Suprapubic skin (tissue), 4 donors: ENCODE data around the gene RNLS.

Experiments used
- EP300 ChIP-seq: sonication (generic); formaldehyde crosslinking; IDR thresholded peaks from one replicate; pipeline ENCODE4 v1.6.1; 2017; ENCODE audit warnings: antibody characterized with exemption
- POLR2A ChIP-seq, 2 donors: fragments of 450-650 bp; IDR thresholded peaks; one replicate each; pipeline ENCODE4 v1.6.1; 2017; ENCODE audit warnings: antibody characterized with exemption in 2 of 2, mild to moderate bottlenecking in 2 of 2, moderate library complexity in 2 of 2
- POLR2AphosphoS5 ChIP-seq, 3 donors: sonication (generic); formaldehyde crosslinking; IDR thresholded peaks; one replicate each; pipeline ENCODE4 v1.6.1; 2017; ENCODE audit warnings: antibody characterized with exemption in 3 of 3
- TF ChIP-seq, protein P1 (sequence below), 2 donors: fragments of 200-600 bp in 1 of 2; fragments of 450-650 bp in 1 of 2; sonication (generic) in 1 of 2; IDR thresholded peaks; one replicate each; pipeline ENCODE4 v1.5.1; 2016 to 2019; ENCODE audit warnings: antibody characterized with exemption in 2 of 2, mild to moderate bottlenecking in 1 of 2, moderate library complexity in 1 of 2

- TF ChIP-seq, protein P1, sequence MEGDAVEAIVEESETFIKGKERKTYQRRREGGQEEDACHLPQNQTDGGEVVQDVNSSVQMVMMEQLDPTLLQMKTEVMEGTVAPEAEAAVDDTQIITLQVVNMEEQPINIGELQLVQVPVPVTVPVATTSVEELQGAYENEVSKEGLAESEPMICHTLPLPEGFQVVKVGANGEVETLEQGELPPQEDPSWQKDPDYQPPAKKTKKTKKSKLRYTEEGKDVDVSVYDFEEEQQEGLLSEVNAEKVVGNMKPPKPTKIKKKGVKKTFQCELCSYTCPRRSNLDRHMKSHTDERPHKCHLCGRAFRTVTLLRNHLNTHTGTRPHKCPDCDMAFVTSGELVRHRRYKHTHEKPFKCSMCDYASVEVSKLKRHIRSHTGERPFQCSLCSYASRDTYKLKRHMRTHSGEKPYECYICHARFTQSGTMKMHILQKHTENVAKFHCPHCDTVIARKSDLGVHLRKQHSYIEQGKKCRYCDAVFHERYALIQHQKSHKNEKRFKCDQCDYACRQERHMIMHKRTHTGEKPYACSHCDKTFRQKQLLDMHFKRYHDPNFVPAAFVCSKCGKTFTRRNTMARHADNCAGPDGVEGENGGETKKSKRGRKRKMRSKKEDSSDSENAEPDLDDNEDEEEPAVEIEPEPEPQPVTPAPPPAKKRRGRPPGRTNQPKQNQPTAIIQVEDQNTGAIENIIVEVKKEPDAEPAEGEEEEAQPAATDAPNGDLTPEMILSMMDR (IDR thresholded peaks at IDR 0.05), result no peak
- no peak for TF ChIP-seq EP300
- TF ChIP-seq POLR2A (IDR thresholded peaks at IDR 0.05), result no peak
- no peak for TF ChIP-seq POLR2AphosphoS5 (IDR thresholded peaks at IDR 0.05)
These were observed 56.5 kb downstream of the RNLS start for GRCh38 chr10:88526501-88527105.
